B cell (primary cell): ENCODE data around the gene MAP3K5. TPM values are rescaled to one million over a fixed set of nuclear protein-coding genes. Genes with fewer than 3 reads are reported as not detected.

Experiments
- ATAC-seq: fragments of 200-7000 bp; cut with Tn5 transposase; one replicate; pipeline ENCODE4 v1.10.0; 2021; ENCODE audit warnings: low read depth, mild to moderate bottlenecking, moderate number of reproducible peaks, moderate library complexity
- CTCF ChIA-PET: fragments of 350-600 bp; sonication (Branson Sonifier 250); formaldehyde crosslinking; loops from one replicate; lab custom pipeline; 2021; ENCODE audit warnings: antibody characterized with exemption, inconsistent platforms; lab: Charles Lee
- POLR2A ChIA-PET: fragments of 350-600 bp; sonication (Branson Sonifier 250); formaldehyde crosslinking; loops from one replicate; lab custom pipeline; 2021; ENCODE audit warnings: antibody characterized with exemption; lab: Charles Lee
- DNase-seq: peaks from one replicate; pipeline ENCODE4 v3.0.0; 2013
- H2AFZ ChIP-seq: 2 replicates; pipeline ENCODE4 v1.6.1; 2012; ENCODE audit warnings: mild to moderate bottlenecking, low read depth, low read length; ENCODE audit not compliant: insufficient read depth, poor library complexity, severe bottlenecking
- H3K27ac ChIP-seq, 2 donors: 1 replicate in 1 of 2; 2 replicates in 1 of 2; pipeline ENCODE4 v1.5.1; 2012 to 2013; ENCODE audit warnings: low read length in 2 of 2, mild to moderate bottlenecking in 2 of 2, moderate library complexity in 1 of 2
- H3K27me3 ChIP-seq, 4 experiments: fragments of 200-600 bp in 1 of 4; sonication (generic) in 1 of 4; replicated peaks in 1 of 4; 1 replicate in 2 of 4; 2 replicates in 2 of 4; pipeline versions ENCODE4 v1.6.1 to v1.7.0; 2013 to 2016; ENCODE audit warnings: low read length in 3 of 4, mild to moderate bottlenecking in 2 of 4, mixed read lengths in 1 of 4, moderate library complexity in 1 of 4; ENCODE audit not compliant: insufficient read depth in 4 of 4, control insufficient read depth in 3 of 4; ENCODE audit errors: control extremely low read depth in 1 of 4
- H3K36me3 ChIP-seq, 2 experiments: replicated peaks in 1 of 2; 1 replicate in 1 of 2; 2 replicates in 1 of 2; pipeline versions ENCODE4 v1.6.1 to v1.7.1; 2013; ENCODE audit warnings: low read length in 1 of 2; ENCODE audit not compliant: insufficient read depth in 2 of 2, control insufficient read depth in 1 of 2; ENCODE audit errors: control extremely low read depth in 1 of 2, extremely low read depth in 1 of 2
- H3K4me1 ChIP-seq, 2 donors: fragments of 200-600 bp in 1 of 2; sonication (generic) in 1 of 2; 1 replicate in 1 of 2; 2 replicates in 1 of 2; pipeline versions ENCODE4 v1.5.1 to v1.6.1; 2013 to 2017; ENCODE audit warnings: low read length in 2 of 2; ENCODE audit not compliant: control insufficient read depth in 2 of 2, insufficient read depth in 2 of 2
- H3K4me2 ChIP-seq: replicated peaks from 2 replicates; pipeline ENCODE3; 2012; ENCODE audit warnings: mild to moderate bottlenecking, low read depth, low read length; ENCODE audit not compliant: poor library complexity, severe bottlenecking
- H3K4me3 ChIP-seq, 5 experiments: fragments of 200-600 bp in 1 of 5; sonication (generic) in 1 of 5; 1 replicate in 3 of 5; 2 replicates in 2 of 5; pipeline versions ENCODE4 v1.5.1 to v1.7.0; 2011 to 2016; ENCODE audit warnings: low read length in 4 of 5, mild to moderate bottlenecking in 4 of 5, low read depth in 2 of 5, control low read depth in 1 of 5, moderate library complexity in 1 of 5; ENCODE audit not compliant: insufficient read depth in 1 of 5; ENCODE audit errors: control extremely low read depth in 1 of 5, extremely low read depth in 1 of 5
- H3K79me2 ChIP-seq: fragments of 200-600 bp; sonication (generic); one replicate; pipeline ENCODE4 v1.6.0; 2016; ENCODE audit warnings: low read length; ENCODE audit not compliant: control insufficient read depth, insufficient read depth
- H3K9ac ChIP-seq: fragments of 200-600 bp; sonication (generic); 2 replicates; pipeline ENCODE4 v1.6.1; 2017; ENCODE audit warnings: mild to moderate bottlenecking, low read length, moderate library complexity
- H3K9me3 ChIP-seq, 3 donors: one replicate each; pipeline versions ENCODE4 v1.6.1 to v1.7.1; 2013; ENCODE audit warnings: low read length in 2 of 3; ENCODE audit not compliant: control insufficient read depth in 2 of 3, insufficient read depth in 1 of 3; ENCODE audit errors: control extremely low read depth in 1 of 3
- H4K20me1 ChIP-seq: 2 replicates; pipeline ENCODE4 v1.6.0; 2012; ENCODE audit warnings: mild to moderate bottlenecking, low read length; ENCODE audit not compliant: insufficient read depth, control insufficient read depth, poor library complexity, severe bottlenecking
- H3K27ac Mint-ChIP-seq: one replicate; pipeline ENCODE4 v1.8.0; 2021; ENCODE audit warnings: mixed read lengths
- H3K27me3 Mint-ChIP-seq: one replicate; pipeline ENCODE4 v1.8.0; 2021; ENCODE audit warnings: mixed read lengths
- H3K4me1 Mint-ChIP-seq: one replicate; pipeline ENCODE4 v1.8.0; 2021; ENCODE audit warnings: mixed read lengths
- H3K4me3 Mint-ChIP-seq: one replicate; pipeline ENCODE4 v1.8.0; 2021; ENCODE audit warnings: mixed read lengths
- H3K9me3 Mint-ChIP-seq: one replicate; pipeline ENCODE4 v1.8.0; 2022; ENCODE audit warnings: mixed read lengths; ENCODE audit not compliant: insufficient read depth
- CTCF ChIP-seq: fragments of 200-600 bp; IDR thresholded peaks from one replicate; pipeline ENCODE4 v1.8.0; 2022; ENCODE audit warnings: antibody characterized with exemption, mild to moderate bottlenecking
- EZH2 ChIP-seq: IDR thresholded peaks from 2 replicates; pipeline ENCODE4 v1.6.1; 2012; ENCODE audit warnings: borderline replicate concordance, low read depth, mild to moderate bottlenecking, moderate library complexity, low read length; ENCODE audit not compliant: insufficient read depth, poor library complexity, severe bottlenecking
- WGBS: methylation state at CpG from one replicate; pipeline ENCODE4 v1.1.5; 2013; ENCODE audit warnings: missing lambda C conversion rate; ENCODE audit not compliant: insufficient coverage; 5-methylcytosine and 5-hydroxymethylcytosine counted together
- intact Hi-C: fragments of 100-400 bp; cut with micrococcal nuclease; formaldehyde crosslinking; loops from one replicate; pipeline ENCODE4 v1.10.0; 2022
- polyA plus RNA-seq: library from polyadenylated mRNA; depleted of rRNA; stranded (reverse); fragments of >200 nt; gene quantifications from 2 replicates; pipeline ENCODE4 v1.2.3, GENCODE V29; 2012
- total RNA-seq, 2 donors: library from RNA; stranded (reverse); fragments of 120-200 nt in 1 of 2; gene quantifications; 1 replicate in 1 of 2; 2 replicates in 1 of 2; pipeline versions ENCODE4 v1.2.3 to v1.2.4, GENCODE V29; 2013 to 2022

MAP3K5 gene
- total and polyA plus RNA-seq, 2 donors (not counting 1 experiment from before 2014, with no cell fraction given) = 5.7 to 34.1 TPM

GRCh38 chr6:136539967-136540652 lies 252.2 kb downstream of the MAP3K5 start:
- Mint-ChIP-seq H3K4me1 (no peaks in the 10 kb centered on the region), H3K9me3 (peaks cover 2% of the 10 kb centered on the region), H3K4me3 (no peak overlapping the region), H3K27me3 (peaks cover 36% of the 10 kb centered on the region), H3K27ac (no peak overlapping the region)
- Histone ChIP-seq H3K36me3 (no peaks in the 10 kb centered on the region), H3K27ac (no peak overlapping the region), H2AFZ (no peak overlapping the region), H3K9ac (no peak overlapping the region), H3K4me1 (no peaks in the 10 kb centered on the region), H3K9me3 (no peaks in the 10 kb centered on the region), H4K20me1 (no peaks in the 10 kb centered on the region), H3K4me2 (no peak overlapping the region), H3K27me3 (peaks cover 0 to 5% (median 1%) of the 10 kb centered on the region in 4 experiments), H3K4me3 (no peak overlapping the region), H3K79me2 (no peaks in the 10 kb centered on the region)
- intact Hi-C loops = no loop called here
- CTCF ChIA-PET = no interaction called here
- ATAC-seq (no peak), DNase-seq (no peak)
- POLR2A ChIA-PET = no interaction called here
- WGBS = 68% methylated on average over 4 of the region's 6 CpGs
- TF ChIP-seq CTCF = no peak
- TF ChIP-seq EZH2 = no peak

GRCh38 chr6:136538836-136539235 lies 253.4 kb downstream of the MAP3K5 start:
- no peaks in the 10 kb centered on the region for H3K4me1 Mint-ChIP-seq
- H3K9me3 Mint-ChIP-seq = peaks cover 2% of the 10 kb centered on the region
- TF ChIP-seq EZH2 (no peak), CTCF (no peak)
- H3K4me3 Mint-ChIP-seq = no peak overlapping the region
- Histone ChIP-seq H3K9me3 (no peaks in the 10 kb centered on the region), H3K36me3 (no peaks in the 10 kb centered on the region), H4K20me1 (no peaks in the 10 kb centered on the region), H3K27ac (no peak overlapping the region), H3K79me2 (no peaks in the 10 kb centered on the region), H3K9ac (no peak overlapping the region), H2AFZ (no peak overlapping the region), H3K4me1 (no peaks in the 10 kb centered on the region), H3K27me3 (peaks cover 0 to 3% (median 1%) of the 10 kb centered on the region in 4 experiments), H3K4me3 (no peak overlapping the region), H3K4me2 (no peak overlapping the region)
- no peak for DNase-seq
- H3K27me3 Mint-ChIP-seq = peaks cover 27% of the 10 kb centered on the region
- CTCF ChIA-PET = interaction anchor here (0.6 kb wide), 1 partner anchor 283 kb away, joined by 3 read pairs; the partner anchor contains the start of gene PEX7
- POLR2A ChIA-PET = no interaction called here
- WGBS = 100% methylated on average over 2 of the region's 4 CpGs
- intact Hi-C loops = no loop called here
- no peak for ATAC-seq
- H3K27ac Mint-ChIP-seq = no peak overlapping the region
